Ishikawa (cell line): ENCODE measurements around the gene RNF4.

Experiments used
- CEBPB ChIP-seq: IDR thresholded peaks from 2 replicates; pipeline ENCODE4 v1.6.1; 2012
- CREB1 ChIP-seq: IDR thresholded peaks from 2 replicates; pipeline ENCODE4 v1.6.1; 2012; ENCODE audit warnings: low read depth
- EGR1 ChIP-seq: IDR thresholded peaks from 2 replicates; pipeline ENCODE4 v1.6.1; 2012
- EP300 ChIP-seq: IDR thresholded peaks from 2 replicates; pipeline ENCODE4 v1.6.1; 2012; ENCODE audit warnings: borderline replicate concordance
- FOXM1 ChIP-seq: IDR thresholded peaks from 2 replicates; pipeline ENCODE4 v1.6.1; 2012; ENCODE audit warnings: low read depth, borderline replicate concordance
- MAX ChIP-seq: IDR thresholded peaks from 2 replicates; pipeline ENCODE4 v1.6.1; 2012
- NFIC ChIP-seq: IDR thresholded peaks from 2 replicates; pipeline ENCODE4 v1.6.1; 2012
- RAD21 ChIP-seq: IDR thresholded peaks from 2 replicates; pipeline ENCODE4 v1.6.1; 2012; ENCODE audit warnings: low read depth
- REST ChIP-seq: IDR thresholded peaks from 2 replicates; pipeline ENCODE4 v1.6.1; 2012; ENCODE audit warnings: low read depth, mild to moderate bottlenecking
- TAF1 ChIP-seq: IDR thresholded peaks from 2 replicates; pipeline ENCODE4 v1.6.1; 2012; ENCODE audit warnings: low read depth, mild to moderate bottlenecking
- TCF12 ChIP-seq: IDR thresholded peaks from 2 replicates; pipeline ENCODE4 v1.6.1; 2012; ENCODE audit warnings: low read depth
- TEAD4 ChIP-seq: IDR thresholded peaks from 2 replicates; pipeline ENCODE4 v1.6.1; 2012
- USF1 ChIP-seq: IDR thresholded peaks from 2 replicates; pipeline ENCODE4 v1.6.1; 2012
- YY1 ChIP-seq: IDR thresholded peaks from 2 replicates; pipeline ENCODE4 v1.6.1; 2012; ENCODE audit warnings: low read depth
- ZBTB7A ChIP-seq: IDR thresholded peaks from 2 replicates; pipeline ENCODE4 v1.6.1; 2012; ENCODE audit warnings: low read depth

Gene RNF4

GRCh38 chr4:2483237-2483636 lies 14.3 kb downstream of the RNF4 start:
- TF ChIP-seq TCF12, result no peak
- no peak for TF ChIP-seq YY1
- no peak for TF ChIP-seq FOXM1
- no peak for TF ChIP-seq CREB1
- no peak for TF ChIP-seq EP300
- no peak for TF ChIP-seq REST
- TF ChIP-seq EGR1, result no peak
- TF ChIP-seq USF1, result no peak
- no peak for TF ChIP-seq NFIC
- no peak for TF ChIP-seq RAD21
- TF ChIP-seq MAX, result no peak

- TF ChIP-seq FOXM1 (no peak), TCF12 (no peak), REST (no peak), RAD21 (no peak), NFIC (no peak), ZBTB7A (no peak), MAX (no peak), TEAD4 (no peak), CEBPB (no peak), EGR1 (no peak), TAF1 (no peak), YY1 (no peak), EP300 (no peak), USF1 (no peak), CREB1 (no peak)
These were observed 15.3 kb downstream of the RNF4 start for GRCh38 chr4:2484185-2484584.

GRCh38 chr4:2484993-2485392 lies 16.1 kb downstream of the RNF4 start:
- TF ChIP-seq ZBTB7A (no peak), EGR1 (no peak), TEAD4 (no peak), EP300 (no peak), TCF12 (no peak), TAF1 (no peak), MAX (no peak), CEBPB (no peak), CREB1 (no peak), REST (no peak), RAD21 (no peak), NFIC (no peak), FOXM1 (no peak), YY1 (no peak), USF1 (no peak)

GRCh38 chr4:2485956-2486355 lies 17.1 kb downstream of the RNF4 start:
- TF ChIP-seq EP300 (no peak), MAX (no peak), RAD21 (no peak), TCF12 (no peak), TEAD4 (no peak), FOXM1 (no peak), TAF1 (no peak), USF1 (no peak), EGR1 (no peak), REST (no peak), ZBTB7A (no peak)
